HT-29 (cell line): ENCODE data around the gene BST1. TPM values are rescaled to one million over a fixed set of nuclear protein-coding genes. Genes with fewer than 3 reads are reported as not detected.
A peak's percentile ranks its signal among the peaks of the same experiment; 100 is the strongest.

Experiments used
- DNase-seq: peaks from one replicate; pipeline ENCODE4 v3.0.0-alpha.2; 2015; ENCODE audit warnings: low spot score
- total RNA-seq: library from RNA; depleted of rRNA; stranded (reverse); fragments of >200 nt; shearing (Covaris generic); gene quantifications from 2 replicates; pipeline ENCODE4 v1.2.3, GENCODE V29; 2014; rRNA removed

The BST1 gene, protein sequence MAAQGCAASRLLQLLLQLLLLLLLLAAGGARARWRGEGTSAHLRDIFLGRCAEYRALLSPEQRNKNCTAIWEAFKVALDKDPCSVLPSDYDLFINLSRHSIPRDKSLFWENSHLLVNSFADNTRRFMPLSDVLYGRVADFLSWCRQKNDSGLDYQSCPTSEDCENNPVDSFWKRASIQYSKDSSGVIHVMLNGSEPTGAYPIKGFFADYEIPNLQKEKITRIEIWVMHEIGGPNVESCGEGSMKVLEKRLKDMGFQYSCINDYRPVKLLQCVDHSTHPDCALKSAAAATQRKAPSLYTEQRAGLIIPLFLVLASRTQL
- not detected in 2 replicates for total RNA-seq

DNA sequence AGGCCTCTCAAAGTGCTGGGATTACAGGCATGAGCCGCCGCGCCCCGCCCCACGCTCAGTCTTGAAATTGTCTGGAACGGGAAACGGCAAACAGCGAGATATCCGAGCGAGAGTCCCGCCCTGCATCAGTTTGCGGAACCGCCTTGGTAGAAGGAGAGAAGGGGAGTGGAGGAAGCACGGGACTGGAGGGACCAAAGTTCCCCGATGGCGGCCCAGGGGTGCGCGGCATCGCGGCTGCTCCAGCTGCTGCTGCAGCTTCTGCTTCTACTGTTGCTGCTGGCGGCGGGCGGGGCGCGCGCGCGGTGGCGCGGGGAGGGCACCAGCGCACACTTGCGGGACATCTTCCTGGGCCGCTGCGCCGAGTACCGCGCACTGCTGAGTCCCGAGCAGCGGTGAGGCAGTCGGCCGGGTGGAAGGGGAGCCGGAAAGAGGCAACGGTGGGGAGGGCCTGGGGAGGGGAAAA is at the start of gene BST1:
Gene BST1, plus strand, starts transcription at position 125 of the 463 bp plus-strand sequence. Its CDS starts 80 bp downstream, at position 205.
- DNase-seq: no peak

DNA sequence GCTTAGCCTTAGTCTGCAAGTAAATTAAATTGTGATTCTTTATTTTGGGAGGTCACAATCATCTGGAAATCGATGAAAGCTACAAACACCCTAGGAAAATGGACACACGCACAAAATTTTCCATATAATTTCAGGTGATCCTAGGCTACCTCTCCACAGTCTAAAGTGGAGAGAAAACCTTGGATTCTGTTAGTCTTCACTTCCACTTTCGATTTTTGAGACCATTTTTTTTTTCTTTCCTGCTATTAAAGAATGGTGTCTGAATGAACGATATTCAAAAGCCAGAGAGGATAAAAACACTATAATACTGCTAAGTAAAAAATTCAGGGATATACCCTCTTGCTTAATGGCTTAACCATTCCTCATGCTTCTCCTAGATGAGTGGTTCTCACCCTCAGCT is 49.4 kb upstream of the BST1 start:
- peak; percentile 15 for DNase-seq

DNA sequence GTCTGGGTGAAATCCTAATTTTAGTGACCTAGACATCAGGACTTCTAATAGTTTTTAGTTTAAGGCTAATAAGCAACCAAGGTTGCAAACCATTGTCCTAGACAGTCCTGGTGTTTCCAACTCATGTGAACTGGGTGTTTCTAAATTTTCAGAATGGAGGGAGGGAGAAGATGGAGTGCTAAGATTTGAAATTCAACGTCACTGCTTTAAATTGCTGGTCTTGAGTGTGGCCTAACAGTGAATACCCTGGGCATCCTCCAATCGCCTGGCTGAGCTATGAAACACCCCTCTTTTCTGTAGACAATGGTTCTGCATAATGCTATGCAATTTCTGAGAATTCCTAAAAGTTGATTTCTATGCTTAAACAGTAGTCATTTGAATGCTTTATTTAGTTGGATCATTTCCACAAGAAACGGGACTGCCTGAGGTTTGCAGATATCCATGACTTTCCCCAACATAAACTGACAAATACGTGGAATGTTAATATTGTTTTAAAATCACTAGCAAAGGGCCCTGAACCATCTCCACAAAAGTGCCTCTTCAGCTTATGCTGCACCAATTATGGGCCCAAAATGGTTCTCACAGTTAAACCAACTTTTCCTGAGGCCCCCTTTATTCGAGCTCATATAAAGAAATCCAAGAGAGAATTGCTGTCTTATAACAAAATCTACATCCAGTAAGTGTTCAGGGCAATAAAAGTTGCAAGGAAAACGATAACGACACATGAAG is 48.8 kb upstream of the BST1 start:
- DNase-seq: peak; percentile 35

DNA sequence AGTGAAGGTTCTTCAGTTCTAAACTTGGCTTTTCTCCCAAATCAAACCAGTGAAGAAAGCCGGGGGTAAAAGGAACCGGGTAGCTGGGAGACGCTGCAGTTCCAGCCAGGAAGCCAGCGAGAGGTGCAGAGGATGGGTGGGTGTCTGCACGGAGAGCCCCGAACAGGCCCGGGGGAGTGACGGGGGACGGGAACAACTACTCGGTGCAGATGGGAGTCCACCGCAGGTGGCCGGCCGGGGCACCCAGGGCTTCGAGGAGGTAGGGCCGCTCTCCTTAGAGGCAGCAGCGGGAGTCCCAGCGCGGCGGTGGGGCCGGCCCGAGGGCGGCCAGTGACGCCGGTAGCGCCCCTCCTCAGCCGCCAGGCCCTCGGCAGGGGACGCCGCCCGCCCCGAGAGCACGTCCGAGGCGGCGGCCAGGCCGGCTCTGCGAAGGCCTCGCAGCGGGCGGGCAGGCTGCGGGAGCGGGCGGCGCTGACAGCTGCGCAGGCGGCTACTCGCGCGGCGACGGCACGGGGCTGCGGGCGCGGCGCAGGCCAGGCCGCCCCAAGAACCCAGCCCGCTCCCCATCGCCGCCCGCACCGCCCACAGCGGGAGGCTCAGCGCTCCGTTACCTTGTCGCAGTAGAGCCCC is 48.2 kb upstream of the BST1 start:
- DNase-seq: peak; percentile 50

DNA sequence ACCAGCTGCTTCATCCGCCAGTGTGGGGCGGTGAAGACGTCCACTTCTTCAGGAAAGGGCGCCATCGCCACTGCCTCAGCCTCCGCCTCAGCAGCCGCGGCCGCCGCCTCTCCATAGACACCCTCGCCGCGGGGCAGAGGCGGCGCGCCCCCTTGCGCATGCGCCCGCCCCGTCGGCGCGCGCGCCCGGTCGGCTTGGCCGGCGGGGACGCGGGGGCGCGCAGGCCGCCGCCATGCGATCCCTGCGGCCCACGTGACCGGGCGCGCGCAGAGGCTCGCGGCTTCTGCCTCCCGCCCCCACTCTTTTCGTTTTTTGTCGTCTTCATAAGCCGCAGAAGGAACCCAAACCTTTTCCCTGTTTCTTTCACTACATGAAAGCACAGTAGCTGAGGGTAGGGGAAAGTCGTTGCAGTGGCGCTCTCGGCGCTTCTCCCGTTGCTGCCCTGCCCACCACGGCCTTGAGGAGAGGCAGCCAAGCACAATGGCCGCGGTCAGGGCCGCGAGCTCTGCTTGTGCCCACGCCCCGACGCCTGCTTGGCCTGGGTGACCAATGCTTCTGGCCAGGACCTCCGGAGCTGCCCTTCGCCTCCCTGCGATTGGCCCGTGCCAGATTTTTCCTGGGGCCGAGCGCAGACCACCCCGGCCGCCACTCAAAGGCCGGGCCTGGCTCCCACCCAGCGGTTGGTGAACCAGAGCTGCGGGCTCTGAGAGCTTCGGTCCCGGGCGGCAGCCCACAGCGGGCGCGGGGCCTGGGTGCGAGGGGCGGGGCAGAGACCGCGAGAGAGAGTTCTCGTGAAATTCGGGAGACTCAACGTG is 47.4 kb upstream of the BST1 start, which contains the start of gene FBXL5:
Gene FBXL5, minus strand, starts transcription at position 135 of the 815 bp plus-strand sequence. Its CDS starts 70 bp downstream, at position 65.
- DNase-seq: peak; percentile 85

DNA sequence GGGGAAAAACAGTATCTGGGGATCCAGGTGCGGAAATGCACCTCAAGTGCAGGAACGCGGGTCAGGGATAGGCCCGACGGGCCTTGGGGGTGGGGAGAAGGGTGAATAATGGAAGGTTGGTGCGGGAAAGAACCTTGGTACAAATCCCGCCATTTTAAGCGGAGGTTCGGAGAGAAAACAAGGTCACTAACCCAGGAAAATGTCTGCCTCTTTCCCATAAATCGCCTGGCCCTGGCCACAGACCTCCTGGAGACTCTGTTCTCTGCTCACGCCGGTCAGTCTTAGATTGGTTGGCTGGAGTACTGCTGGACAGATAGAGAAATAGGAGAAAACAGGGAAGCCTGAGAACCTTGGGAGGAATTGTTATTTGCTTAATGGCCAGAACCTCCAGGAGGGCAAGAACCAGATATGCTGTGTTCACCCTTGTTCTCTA is 46.8 kb upstream of the BST1 start:
- DNase-seq: no peak

DNA sequence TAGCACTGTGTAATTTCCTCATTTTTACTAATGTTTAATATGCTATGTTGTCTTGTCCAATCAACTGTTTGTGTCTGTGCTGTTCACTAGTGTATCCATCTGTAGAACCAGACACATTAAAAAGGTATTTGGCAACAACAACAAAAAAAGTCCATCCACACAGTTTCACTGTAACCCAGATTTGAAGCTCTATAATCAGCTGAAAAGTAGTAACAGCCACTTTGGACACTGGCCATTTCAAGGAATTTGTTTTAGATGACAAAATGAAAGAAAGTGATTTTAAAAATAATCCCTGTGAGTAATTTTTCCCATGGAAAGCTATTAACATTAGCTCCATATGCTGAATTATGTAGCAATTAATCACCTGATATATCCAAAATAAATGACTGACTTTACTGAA is 45.5 kb upstream of the BST1 start:
- DNase-seq: no peak

DNA sequence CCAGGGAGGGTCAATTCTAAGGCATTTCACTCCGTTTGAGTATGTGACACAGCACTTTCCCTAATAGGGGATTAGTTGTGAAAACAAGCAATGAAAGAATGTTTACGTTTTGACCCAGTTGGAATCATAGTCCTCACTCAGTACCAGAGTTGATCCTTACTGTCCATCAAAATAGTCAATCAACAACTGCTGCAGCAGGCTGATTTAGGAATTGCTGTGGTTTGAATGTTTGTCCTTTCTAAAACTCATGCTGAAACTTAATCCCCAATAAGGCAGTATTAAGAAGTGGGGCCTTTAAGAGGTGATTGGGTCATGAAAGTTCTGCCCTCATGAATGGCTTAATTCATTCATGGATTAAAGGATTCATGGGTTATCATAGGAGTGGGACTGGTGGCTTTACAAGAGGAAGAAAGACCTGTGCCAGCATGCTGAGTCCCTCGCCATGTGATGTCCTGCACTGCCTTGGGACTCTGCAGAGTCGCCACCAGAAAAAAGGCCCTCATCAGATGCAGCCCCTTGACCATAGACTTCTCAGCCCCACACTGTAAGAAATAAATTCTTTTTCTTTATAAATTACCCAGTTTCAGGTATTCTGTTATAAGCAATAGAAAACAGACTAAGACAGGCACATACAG is 44.6 kb upstream of the BST1 start:
- DNase-seq: no peak

DNA sequence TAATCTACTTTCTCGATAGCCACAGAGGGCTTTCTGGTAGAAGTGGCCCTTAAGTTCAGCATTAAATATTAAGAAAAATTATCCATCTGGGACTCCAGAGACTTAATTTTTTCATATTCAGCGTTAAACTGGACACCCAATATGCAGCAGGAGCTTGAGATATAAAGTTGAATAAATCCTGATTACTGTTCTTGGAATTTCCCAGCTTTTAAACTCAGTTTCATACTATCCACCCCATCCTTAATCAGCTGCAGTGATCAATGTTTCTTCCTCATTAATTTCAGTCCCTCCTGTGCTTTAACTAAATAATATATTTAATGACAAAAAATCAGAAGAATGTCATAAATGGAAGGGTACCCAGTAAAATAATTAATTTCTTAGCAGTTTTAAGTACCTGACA is 44.1 kb upstream of the BST1 start:
- no peak for DNase-seq

DNA sequence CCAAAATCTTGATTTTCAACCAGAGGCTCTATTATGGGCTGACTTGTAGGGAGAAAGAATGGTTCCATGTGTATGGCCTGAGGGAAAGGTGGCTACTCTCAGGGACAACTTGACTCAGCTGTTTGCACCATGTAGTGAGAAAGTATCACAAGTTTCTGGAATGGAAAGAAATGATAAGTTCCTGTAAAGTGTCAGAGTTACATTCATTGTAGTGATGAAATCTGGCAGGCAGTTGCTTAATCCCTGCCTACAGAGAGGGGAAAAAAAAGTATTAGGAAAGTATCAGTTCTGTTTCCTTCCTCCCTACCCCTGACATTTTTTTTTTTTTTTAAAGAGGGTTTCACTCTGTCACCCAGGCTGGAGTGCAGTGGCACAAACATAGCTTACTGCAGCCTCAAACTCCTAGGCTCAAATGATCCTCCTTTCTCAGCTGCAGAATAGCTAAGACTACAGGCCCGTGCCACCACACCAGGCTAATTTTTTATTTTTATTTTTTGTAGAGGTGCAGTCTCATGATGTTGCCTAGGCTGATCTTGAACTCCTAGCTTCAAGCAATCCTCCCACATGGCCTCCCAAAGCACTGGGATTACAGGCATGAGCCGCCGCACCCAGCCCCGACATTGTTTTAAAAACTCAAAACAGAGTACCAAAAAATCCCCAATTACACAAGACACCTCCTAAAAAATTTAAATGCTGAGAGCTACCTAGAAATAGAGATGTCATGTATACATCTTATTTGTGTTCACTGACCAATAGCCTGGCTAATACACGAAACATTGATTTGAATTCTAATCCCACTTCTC is 42.9 kb upstream of the BST1 start:
- no peak for DNase-seq

DNA sequence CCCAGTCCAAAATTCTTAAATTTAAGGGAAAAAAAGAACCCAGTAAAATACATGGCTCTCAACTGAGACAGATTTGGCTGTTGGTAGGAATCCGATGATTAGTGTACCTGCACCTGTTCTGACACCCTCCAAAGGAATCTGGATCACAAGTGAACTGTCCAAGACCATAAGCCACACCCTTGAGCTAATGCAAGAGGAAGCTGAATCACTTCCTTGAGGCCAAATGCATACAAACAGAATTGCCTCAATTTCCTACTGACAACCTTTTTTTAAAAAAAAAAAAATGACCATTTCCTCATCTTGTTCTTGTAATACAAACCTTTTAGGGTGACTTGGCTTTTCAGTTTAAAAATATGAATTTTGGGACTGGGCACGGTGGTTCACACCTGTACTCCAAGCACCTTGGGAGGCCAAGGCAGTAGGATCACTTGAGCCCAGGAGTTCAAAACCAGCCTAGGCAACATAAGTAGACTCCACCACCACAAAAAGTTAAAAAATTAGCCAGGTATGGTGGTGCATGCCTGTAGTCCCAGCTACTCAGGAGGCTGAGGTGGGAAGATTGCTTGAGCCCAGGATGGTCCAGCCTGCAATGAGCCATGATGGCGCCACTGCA is 37.0 kb upstream of the BST1 start:
- peak; percentile 38 for DNase-seq

DNA sequence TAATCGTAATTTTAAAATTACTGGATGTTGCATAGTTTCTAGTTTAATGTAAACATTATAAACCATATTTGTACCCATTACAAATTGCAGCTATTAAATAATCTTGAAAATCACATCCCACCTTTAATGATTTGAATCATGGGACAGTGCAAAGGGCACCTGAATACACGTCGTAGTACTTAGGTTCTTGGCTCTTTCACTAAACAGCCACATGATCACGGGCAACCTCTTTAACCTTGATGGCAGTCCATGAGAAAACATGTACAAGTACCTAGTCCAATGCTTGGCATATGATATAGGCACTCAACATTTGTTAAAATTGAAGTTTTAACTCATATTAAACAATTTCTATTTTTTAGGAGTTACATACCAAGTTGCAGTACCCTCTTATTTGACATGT is 35.9 kb upstream of the BST1 start:
- DNase-seq: no peak

DNA sequence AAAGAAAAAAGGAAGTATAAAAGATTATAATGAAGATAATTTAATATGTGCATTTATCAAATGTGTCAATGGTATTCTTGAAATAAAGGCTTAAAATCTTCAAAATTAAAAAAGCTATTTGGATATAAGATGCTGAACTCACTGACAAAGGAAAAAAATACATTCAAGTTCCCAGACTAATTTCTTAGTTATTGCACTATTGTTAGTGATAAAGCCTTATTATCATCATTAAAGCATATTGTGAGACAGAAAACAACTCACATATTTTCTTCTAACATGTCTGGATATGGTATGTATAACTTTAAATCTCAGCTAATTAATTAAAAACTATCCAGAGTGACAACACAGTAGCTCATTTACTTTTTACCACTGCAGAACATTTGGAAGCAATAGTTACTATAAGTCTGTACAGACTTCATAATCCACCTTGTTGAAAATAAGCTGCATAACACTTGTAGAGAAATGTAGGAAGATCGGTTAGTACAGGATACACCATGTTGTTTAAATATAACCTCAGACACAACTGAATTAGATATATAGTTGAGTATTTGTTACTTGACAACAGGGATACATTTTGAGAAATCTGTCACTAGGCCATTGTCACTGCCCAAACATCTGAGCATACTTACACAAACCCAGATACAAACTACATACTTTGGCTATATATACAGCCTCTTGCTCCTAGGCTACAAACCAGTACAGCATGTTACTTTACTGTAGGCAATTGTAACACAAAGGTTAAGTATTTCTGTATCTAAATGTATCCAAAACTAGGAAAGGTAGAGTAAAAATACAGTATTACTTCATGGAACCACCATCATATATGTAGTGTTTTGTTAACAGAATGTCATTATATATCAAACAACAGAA is 34.1 kb upstream of the BST1 start:
- DNase-seq: no peak

DNA sequence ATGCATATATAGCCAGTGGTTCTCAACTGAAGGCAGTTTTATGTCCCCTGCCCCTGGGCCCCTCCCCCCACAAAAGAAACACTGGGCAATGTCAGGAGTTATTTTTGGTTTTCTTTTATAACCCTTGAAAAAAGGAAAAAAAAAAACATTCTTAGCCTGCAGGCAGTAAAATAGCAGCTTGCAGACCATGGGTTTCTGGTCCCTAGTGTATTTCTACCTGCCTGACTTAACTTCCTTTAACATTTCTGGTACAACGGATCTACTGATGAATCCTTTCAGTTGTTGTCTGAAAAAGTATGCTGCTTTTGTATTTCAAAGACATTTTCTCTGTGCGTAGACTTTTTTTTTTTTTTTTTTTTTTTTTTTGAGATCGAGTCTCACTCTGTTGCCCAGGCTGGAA is 32.3 kb upstream of the BST1 start:
- DNase-seq: no peak

DNA sequence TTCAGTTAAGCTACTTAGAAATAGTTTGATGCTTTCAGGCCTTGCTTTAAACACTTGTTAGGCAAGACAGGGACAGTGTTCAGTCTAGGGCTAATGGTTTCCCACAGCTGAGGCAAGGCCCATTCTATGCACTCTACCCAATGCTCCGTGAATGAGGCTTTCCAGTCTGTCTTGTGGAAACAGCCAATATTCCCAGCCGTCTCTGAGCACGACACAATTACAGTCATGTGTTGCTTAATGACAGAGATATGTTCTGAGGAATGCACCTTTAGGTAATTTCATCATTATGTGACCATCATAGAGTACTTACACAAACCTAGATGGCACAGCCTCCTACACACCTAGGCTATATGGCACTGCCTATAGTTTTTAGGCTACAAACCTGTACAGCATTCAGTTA is 30.8 kb upstream of the BST1 start:
- DNase-seq: no peak

DNA sequence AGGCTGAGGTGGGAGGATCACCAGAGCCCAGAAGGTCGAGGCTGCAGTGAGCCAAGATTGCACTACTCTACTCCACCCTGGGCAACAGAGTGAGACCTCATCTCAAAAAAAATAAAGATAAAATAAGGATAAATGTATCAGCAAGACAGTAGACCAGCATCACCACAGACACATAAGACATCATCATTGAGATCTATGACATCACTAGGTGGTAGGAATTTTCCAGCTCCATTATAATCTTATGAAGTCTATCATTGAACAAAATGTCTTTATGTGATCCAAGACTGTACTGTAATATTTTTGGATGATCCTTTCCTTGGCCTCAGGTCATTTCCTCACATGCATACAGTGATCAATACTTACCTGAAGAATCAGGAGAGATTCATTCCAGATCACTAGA is 29.5 kb upstream of the BST1 start:
- DNase-seq: no peak

DNA sequence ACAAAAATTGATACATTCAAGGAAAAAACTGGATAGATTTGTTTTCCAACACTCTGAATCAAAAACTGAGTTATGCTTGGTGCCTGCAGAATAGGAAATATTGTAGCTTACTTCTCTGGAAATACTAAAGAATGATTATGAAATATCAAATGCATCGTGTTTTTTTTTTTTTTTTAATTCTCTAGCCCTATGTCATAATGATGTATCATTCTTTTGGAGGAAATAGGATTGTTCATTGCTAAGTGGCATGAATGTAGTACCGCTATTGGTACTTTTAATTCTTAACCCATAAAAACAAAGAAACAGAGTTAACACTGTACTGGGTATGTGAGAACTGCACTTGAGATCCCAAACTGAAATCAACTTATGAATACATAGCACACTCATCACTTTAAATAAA is 28.8 kb upstream of the BST1 start:
- DNase-seq: no peak

DNA sequence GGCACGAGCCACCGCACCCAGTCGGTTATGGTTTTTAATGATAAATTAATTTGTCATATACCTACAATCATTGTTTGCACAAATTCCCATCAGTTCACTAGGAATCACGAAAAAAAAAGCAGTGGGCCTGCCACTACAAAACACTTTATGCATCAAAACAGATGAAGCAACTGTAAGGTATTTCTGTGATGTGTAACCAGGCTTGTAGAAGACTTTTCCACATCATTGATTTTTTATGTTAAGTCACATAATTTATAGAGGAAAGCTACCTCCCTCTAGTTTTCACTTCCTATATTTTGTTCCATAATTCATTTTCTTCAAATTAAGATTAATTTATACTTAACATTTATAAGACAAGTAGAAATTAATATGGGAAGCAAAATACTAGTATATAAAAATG is 27.9 kb upstream of the BST1 start:
- DNase-seq: no peak

DNA sequence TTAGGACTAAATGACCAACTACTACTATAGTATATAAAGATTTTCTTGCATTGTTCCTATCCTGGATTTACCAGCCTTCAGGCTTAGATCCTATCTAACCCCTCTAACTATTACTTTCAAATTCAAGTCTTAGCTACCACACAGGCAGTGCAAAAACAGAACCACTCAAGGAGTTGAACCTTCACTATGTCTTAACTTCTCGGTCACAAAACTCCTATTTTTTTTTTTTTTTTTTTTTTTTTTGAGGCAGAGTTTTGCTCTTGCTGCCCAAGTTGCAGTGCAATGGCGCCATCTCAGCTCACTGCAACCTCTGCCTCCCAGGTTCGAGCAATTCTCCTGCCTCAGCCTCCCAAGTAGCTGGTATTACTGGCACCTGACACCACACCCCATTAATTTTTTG is 27.5 kb upstream of the BST1 start:
- no peak for DNase-seq
